HS-27A (cell line): Measurements from ENCODE around the gene CAMSAP2.
"Not testable (repeated sequence)": the region's sequence is repeated elsewhere in the genome, so short reads cannot be mapped to it uniquely, and the experiment has no call there.

Experiments used
- DNase-seq: peaks from one replicate; pipeline ENCODE4 v3.0.0-alpha.2; 2012; ENCODE audit warnings: low read depth, missing footprints

CAMSAP2 gene

GRCh38 chr1:200738949-200739651, 407 bp downstream of the CAMSAP2 start:
- peak; percentile 47 for DNase-seq

DNA sequence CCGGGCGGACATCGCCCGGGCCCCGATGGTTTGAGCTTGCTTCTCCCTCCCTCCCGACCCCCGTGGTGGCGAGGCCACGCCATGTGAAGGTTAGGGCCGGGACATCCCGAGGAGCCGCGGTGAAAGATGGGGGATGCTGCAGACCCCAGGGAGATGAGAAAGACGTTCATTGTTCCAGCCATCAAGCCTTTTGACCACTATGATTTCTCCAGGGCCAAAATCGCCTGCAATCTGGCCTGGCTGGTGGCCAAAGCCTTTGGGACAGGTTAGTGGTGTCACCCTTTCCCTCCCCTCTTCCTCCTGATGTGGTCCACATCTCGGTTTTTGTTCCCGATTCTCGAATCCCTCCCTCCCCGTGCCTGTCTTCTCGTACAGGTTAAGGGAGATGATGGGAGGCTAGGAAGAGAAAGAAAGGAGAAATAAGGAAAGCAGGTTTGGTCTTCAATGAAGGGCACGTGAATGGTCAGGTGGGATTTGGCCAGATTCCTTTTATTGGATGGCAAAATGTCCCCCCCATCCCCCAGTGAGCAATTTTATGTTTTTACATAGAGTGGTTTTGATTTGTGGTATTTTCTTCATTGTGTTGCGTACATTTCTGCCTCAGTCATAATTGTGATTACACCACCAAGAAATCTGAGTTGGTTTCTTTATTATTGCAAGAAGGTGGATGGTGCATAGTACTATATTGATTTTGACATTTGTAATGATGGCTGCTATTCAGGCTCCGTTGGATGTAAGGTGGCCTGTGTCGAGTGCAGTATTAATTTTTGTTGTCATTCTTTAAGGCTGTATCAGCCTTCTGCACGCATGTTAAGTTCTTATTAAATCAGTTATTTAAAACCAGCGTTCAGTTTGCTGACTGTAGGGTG, 1.2 kb downstream of the CAMSAP2 start:
- DNase-seq, result no peak

- no peak for DNase-seq
Measured at GRCh38 chr1:200740571-200741208, 2.0 kb downstream of the CAMSAP2 start.

- DNase-seq, result no peak
Measured at GRCh38 chr1:200741551-200742207, 3.0 kb downstream of the CAMSAP2 start.

GRCh38 chr1:200744143-200744542, 5.5 kb downstream of the CAMSAP2 start:
- DNase-seq, result no peak

DNA sequence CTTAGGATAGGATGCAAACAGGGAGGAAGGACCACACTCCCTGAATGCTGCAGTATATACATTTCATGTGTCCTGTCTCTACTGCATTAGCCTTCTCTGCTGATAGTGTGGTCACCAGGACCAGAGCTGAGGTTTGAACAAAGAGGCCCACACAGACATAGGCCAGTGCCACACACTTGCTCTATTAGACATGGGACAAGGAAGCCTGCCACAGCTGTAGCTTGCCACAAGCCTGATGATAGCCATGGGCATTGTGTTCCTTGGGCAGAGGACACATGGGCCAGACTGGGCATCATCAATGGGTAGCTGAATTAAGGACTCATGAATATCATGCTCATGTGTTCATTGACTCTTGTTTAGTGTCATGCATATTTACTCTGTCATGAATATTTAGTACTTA, 10.4 kb downstream of the CAMSAP2 start:
- DNase-seq, result no peak

GRCh38 chr1:200750749-200751148, 12.1 kb downstream of the CAMSAP2 start:
- DNase-seq, result not testable (repeated sequence)

DNA sequence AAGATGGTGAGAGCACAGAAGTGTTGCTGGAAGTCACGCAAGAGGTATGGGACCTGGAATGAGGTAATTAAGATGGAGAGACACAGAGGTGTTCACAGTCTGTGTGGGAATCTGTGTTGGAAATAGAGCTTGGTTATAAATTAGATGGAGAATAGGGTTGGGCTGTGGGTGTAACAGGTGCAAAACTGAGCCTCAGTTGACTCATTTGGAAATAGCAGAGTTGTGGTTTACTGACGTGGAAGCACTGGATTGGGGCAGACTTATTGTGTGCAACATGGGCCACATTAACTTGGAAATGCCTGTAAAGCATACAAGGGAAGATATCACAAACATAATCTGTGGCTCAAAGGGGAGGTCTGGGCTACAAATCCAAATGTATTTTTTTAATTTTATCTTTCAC, 13.0 kb downstream of the CAMSAP2 start:
- DNase-seq, result no peak

- DNase-seq, result no peak
Measured at GRCh38 chr1:200753650-200754198, 15.0 kb downstream of the CAMSAP2 start.

- DNase-seq, result no peak
Measured at GRCh38 chr1:200755456-200755855, 16.8 kb downstream of the CAMSAP2 start.

DNA sequence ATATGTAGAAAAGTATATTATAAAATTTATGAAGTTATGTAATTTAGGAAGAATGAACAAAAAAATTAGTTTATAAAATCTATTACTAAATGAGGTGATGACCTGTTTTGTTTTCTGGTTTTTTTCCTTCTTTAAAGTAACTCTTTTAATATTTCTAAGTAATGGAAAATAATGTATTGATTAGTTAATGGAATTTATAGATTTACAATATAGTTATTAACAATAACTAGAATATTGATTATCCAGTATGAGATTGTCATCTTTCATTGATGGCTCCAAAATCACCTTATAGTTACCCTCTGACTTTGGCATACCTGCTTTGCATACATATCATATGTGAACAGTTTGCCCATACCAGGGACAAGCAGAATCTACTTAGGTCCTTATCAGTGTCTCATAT, 23.4 kb downstream of the CAMSAP2 start:
- DNase-seq, result no peak

DNA sequence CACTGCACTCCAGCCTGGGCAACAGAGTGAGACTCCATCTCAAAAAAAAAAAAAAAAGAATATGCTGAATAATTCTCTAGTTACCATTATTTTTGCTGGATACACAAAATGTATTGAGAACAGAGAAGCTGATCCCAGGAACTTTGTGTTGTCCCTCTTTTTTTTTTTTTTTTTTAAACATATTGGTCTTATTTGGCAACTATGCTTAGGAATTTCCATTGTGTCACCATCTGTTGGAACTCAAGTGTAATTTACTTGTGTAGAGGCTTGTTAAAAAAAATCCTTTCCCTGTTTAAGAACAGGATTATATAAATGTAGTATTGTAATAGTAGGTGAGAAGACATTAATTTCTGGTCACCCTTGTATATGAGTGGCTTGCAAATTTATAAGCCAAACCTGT, 28.6 kb downstream of the CAMSAP2 start:
- no peak for DNase-seq

GRCh38 chr1:200771625-200772555, 33.2 kb downstream of the CAMSAP2 start:
- DNase-seq, result no peak

- DNase-seq, result no peak
Measured at GRCh38 chr1:200774311-200774710, 35.6 kb downstream of the CAMSAP2 start.

GRCh38 chr1:200774735-200775444, 36.2 kb downstream of the CAMSAP2 start:
- no peak for DNase-seq

- DNase-seq, result no peak
Measured at GRCh38 chr1:200775850-200776249, 37.2 kb downstream of the CAMSAP2 start.

- DNase-seq, result no peak
Measured at GRCh38 chr1:200776949-200777348, 38.3 kb downstream of the CAMSAP2 start.

GRCh38 chr1:200778766-200779165, 40.1 kb downstream of the CAMSAP2 start:
- no peak for DNase-seq

GRCh38 chr1:200779326-200779725, 40.6 kb downstream of the CAMSAP2 start:
- DNase-seq, result no peak
